Measurements from ENCODE around the gene REEP1.

- no peak for TF ChIP-seq POLR2A (IDR thresholded peaks at IDR 0.05; ENCODE audit: low read depth, low read length)
- TF ChIP-seq POLR2AphosphoS5 (IDR thresholded peaks at IDR 0.05; ENCODE audit: low read depth, low read length) = no peak
- no peak for TF ChIP-seq TAF1 (IDR thresholded peaks at IDR 0.05; ENCODE audit: low read depth, low read length)
- TF ChIP-seq POU2F2 (IDR thresholded peaks at IDR 0.05; ENCODE audit: low read depth, low read length) = no peak
- no peak for TF ChIP-seq SPI1 (IDR thresholded peaks at IDR 0.05; ENCODE audit: low read depth, low read length)
Measured at GRCh38 chr2:86342488-86342887, 5.1 kb upstream of the REEP1 start.
